Loucy (cell line): ENCODE results near the gene THOC1.

ENCODE experiments used
- CTCF ChIP-seq: fragments of 200-600 bp; sonication (generic); conservative IDR thresholded peaks from 2 replicates; pipeline ENCODE4 v1.5.1; 2014; ENCODE audit warnings: mild to moderate bottlenecking, antibody characterized with exemption, low read length
- EZH2phosphoT487 ChIP-seq: fragments of 200-600 bp; IDR thresholded peaks from 2 replicates; pipeline ENCODE4 v1.6.1; 2018; ENCODE audit warnings: antibody characterized with exemption, mild to moderate bottlenecking, moderate library complexity, borderline replicate concordance

GRCh38 chr18:189254-189653, 78.6 kb downstream of the THOC1 start:
- TF ChIP-seq CTCF (no peak), EZH2phosphoT487 (no peak)
